Measurements from ENCODE around the gene DCC.

DNA sequence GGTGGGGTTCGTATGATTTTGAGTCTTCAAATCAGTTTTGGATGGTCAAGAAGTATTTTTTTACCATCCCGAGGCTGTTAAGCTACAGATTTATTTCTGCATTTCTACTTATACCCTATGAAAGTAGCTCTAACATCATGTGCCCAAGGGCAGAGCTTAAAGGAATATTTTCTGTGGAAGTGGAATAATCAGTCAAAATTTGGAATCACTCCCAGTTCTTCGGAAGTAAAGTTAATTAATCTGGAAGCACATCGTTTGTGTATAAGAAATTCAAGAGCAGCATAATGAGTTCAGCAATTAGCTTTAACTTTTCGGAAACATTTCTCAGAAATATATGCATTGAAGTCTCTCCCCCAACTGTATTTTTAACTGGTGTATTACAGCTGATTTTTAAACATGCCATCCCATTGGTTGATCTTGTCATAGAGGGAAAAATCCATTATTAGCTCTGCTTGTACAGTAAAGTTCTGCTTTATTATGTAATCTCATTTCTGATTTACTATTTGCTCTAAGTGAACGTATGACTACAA lies 510.1 kb downstream of the DCC start:
- TF ChIP-seq ELF1 (IDR thresholded peaks at IDR 0.05) = no peak
- TF ChIP-seq, protein P1, sequence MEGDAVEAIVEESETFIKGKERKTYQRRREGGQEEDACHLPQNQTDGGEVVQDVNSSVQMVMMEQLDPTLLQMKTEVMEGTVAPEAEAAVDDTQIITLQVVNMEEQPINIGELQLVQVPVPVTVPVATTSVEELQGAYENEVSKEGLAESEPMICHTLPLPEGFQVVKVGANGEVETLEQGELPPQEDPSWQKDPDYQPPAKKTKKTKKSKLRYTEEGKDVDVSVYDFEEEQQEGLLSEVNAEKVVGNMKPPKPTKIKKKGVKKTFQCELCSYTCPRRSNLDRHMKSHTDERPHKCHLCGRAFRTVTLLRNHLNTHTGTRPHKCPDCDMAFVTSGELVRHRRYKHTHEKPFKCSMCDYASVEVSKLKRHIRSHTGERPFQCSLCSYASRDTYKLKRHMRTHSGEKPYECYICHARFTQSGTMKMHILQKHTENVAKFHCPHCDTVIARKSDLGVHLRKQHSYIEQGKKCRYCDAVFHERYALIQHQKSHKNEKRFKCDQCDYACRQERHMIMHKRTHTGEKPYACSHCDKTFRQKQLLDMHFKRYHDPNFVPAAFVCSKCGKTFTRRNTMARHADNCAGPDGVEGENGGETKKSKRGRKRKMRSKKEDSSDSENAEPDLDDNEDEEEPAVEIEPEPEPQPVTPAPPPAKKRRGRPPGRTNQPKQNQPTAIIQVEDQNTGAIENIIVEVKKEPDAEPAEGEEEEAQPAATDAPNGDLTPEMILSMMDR (IDR thresholded peaks at IDR 0.05) = no peak
- TF ChIP-seq TEAD4 (IDR thresholded peaks at IDR 0.05; ENCODE audit: borderline replicate concordance, insufficient read depth) = no peak
- no peak for TF ChIP-seq JUND (IDR thresholded peaks at IDR 0.05)
- no peak for TF ChIP-seq FOXJ3 (CRISPR knock-in tag; IDR thresholded peaks at IDR 0.05)
- TF ChIP-seq, protein P2, sequence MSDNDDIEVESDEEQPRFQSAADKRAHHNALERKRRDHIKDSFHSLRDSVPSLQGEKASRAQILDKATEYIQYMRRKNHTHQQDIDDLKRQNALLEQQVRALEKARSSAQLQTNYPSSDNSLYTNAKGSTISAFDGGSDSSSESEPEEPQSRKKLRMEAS (IDR thresholded peaks at IDR 0.05; ENCODE audit: low read depth) = no peak
- TF ChIP-seq POLR2AphosphoS5 (IDR thresholded peaks at IDR 0.05; ENCODE audit: low read depth, low read length) = no peak
- no peak for TF ChIP-seq FOXM1 (IDR thresholded peaks at IDR 0.05; ENCODE audit: low read depth)
- TF ChIP-seq, protein P3, sequence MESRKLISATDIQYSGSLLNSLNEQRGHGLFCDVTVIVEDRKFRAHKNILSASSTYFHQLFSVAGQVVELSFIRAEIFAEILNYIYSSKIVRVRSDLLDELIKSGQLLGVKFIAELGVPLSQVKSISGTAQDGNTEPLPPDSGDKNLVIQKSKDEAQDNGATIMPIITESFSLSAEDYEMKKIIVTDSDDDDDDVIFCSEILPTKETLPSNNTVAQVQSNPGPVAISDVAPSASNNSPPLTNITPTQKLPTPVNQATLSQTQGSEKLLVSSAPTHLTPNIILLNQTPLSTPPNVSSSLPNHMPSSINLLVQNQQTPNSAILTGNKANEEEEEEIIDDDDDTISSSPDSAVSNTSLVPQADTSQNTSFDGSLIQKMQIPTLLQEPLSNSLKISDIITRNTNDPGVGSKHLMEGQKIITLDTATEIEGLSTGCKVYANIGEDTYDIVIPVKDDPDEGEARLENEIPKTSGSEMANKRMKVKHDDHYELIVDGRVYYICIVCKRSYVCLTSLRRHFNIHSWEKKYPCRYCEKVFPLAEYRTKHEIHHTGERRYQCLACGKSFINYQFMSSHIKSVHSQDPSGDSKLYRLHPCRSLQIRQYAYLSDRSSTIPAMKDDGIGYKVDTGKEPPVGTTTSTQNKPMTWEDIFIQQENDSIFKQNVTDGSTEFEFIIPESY (IDR thresholded peaks at IDR 0.05; ENCODE audit: borderline replicate concordance, low read depth) = no peak
- no peak for TF ChIP-seq EP300 (IDR thresholded peaks at IDR 0.05; ENCODE audit: borderline replicate concordance in 1 of 2, low read depth in 1 of 2, low read length in 1 of 2)
- TF ChIP-seq, protein P4, sequence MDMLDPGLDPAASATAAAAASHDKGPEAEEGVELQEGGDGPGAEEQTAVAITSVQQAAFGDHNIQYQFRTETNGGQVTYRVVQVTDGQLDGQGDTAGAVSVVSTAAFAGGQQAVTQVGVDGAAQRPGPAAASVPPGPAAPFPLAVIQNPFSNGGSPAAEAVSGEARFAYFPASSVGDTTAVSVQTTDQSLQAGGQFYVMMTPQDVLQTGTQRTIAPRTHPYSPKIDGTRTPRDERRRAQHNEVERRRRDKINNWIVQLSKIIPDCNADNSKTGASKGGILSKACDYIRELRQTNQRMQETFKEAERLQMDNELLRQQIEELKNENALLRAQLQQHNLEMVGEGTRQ (IDR thresholded peaks at IDR 0.05; ENCODE audit: borderline replicate concordance, low read depth, low read length) = no peak
- no peak for TF ChIP-seq YY1 (IDR thresholded peaks at IDR 0.05; ENCODE audit: low read depth)
